Measurements from ENCODE around the gene RNF227.

DNA sequence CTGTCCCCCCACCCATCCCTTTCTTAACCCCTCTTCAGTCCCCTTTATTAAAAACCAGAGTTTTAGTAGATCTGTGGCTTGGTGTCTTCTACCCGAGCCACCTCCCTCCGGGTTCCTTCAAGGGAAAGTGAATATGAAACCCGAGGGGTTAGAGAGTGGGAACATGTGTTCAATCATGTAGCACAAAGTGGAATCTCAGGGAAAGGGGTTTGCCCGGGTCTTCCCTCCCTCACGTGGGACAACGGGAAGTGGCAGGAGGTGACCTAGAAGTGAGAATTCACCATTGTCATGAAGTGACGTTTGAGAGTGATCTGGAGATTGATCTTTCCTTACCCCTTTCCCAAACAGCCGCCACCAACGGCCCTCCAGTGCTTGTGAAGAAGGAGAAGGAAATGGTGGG is 5.0 kb downstream of the RNF227 start:
- TF ChIP-seq POLR2A (IDR thresholded peaks at IDR 0.05): no peak
- TF ChIP-seq, protein P1, sequence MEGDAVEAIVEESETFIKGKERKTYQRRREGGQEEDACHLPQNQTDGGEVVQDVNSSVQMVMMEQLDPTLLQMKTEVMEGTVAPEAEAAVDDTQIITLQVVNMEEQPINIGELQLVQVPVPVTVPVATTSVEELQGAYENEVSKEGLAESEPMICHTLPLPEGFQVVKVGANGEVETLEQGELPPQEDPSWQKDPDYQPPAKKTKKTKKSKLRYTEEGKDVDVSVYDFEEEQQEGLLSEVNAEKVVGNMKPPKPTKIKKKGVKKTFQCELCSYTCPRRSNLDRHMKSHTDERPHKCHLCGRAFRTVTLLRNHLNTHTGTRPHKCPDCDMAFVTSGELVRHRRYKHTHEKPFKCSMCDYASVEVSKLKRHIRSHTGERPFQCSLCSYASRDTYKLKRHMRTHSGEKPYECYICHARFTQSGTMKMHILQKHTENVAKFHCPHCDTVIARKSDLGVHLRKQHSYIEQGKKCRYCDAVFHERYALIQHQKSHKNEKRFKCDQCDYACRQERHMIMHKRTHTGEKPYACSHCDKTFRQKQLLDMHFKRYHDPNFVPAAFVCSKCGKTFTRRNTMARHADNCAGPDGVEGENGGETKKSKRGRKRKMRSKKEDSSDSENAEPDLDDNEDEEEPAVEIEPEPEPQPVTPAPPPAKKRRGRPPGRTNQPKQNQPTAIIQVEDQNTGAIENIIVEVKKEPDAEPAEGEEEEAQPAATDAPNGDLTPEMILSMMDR (IDR thresholded peaks at IDR 0.05): no peak
- no peak for TF ChIP-seq POLR2AphosphoS5 (IDR thresholded peaks at IDR 0.05)
- TF ChIP-seq EP300 (IDR thresholded peaks at IDR 0.05; ENCODE audit: low read depth): no peak

All from transverse colon (tissue), 4 donors.